Measurements from ENCODE around the gene LRRC10B. TPM values are rescaled to one million over a fixed set of nuclear protein-coding genes. Genes with fewer than 3 reads are reported as not detected.
A peak's percentile ranks its signal among the peaks of the same experiment; 100 is the strongest.

The LRRC10B gene
- total RNA-seq, 1 donor from 2014 or later: not detected

DNA sequence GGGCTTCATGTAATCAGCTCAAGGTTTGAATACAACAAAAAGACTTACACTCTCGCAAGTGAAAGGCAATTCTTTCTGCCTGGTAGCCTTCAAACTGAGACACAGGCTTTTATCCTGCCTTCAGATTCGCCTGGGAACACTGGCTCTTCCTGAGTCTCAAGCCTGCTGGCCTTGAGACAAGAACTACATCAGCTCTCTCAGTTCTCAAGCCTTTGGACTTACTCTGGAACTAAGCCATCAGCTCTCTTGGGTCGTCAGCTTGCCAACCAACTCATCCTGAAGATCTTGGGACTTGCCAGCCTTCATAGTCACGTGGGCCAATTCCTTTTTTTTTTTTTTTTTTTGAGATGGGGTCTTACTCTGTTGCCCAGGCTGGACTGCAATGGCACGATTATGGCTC, 35.7 kb upstream of the LRRC10B start:
- FAIRE-seq (no peak), DNase-seq (ENCODE audit: low read depth) (no peak)
- Histone ChIP-seq H3K36me3 (ENCODE audit: control insufficient read depth, insufficient read depth, low read length) (peaks cover 5% of the 10 kb centered on the region), H3K27me3 (ENCODE audit: control insufficient read depth, insufficient read depth, low read length) (no peaks in the 10 kb centered on the region), H3K4me3 (ENCODE audit: low read depth, low read length) (no peak overlapping the region)
- TF ChIP-seq, protein P1, sequence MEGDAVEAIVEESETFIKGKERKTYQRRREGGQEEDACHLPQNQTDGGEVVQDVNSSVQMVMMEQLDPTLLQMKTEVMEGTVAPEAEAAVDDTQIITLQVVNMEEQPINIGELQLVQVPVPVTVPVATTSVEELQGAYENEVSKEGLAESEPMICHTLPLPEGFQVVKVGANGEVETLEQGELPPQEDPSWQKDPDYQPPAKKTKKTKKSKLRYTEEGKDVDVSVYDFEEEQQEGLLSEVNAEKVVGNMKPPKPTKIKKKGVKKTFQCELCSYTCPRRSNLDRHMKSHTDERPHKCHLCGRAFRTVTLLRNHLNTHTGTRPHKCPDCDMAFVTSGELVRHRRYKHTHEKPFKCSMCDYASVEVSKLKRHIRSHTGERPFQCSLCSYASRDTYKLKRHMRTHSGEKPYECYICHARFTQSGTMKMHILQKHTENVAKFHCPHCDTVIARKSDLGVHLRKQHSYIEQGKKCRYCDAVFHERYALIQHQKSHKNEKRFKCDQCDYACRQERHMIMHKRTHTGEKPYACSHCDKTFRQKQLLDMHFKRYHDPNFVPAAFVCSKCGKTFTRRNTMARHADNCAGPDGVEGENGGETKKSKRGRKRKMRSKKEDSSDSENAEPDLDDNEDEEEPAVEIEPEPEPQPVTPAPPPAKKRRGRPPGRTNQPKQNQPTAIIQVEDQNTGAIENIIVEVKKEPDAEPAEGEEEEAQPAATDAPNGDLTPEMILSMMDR (IDR thresholded peaks at IDR 0.05; ENCODE audit: insufficient read depth, low read length, severe bottlenecking): no peak

DNA sequence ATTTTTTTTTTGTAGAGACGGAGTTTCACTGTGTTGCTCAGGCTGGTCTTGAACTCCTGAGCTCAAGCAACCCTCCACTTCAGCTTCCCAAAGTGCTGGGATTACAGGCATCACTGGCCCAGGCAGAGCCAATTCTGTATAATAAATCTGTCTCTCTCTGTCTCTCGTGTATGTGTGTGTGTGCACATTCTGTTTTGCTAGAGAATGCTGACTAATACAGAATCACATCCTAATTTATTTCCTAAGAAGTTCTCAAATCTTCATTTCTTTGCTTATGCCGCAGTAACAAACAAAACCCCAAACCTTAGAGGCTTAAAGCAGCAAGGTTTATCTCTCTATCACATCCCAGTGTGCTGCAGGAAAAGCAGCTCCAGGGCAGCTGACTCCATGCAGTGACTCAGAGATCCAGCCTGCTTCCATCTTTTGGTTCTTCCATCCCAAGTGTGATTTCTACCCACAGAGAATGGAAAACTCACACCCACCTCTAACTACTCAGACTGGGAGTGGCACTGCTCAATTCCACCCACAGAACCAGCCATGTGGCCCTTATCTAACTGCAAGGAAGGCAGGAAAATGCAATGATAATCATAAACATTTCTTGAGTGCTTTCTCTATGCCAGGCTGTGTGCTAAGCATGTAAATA, 35.1 kb upstream of the LRRC10B start:
- FAIRE-seq (no peak), DNase-seq (ENCODE audit: low read depth) (peak; percentile 78)
- TF ChIP-seq, protein P1 (IDR thresholded peaks at IDR 0.05; ENCODE audit: insufficient read depth, low read length, severe bottlenecking): no peak
- peaks cover 5% of the 10 kb centered on the region for H3K36me3 ChIP-seq (ENCODE audit: control insufficient read depth, insufficient read depth, low read length)
- H3K4me3 ChIP-seq (ENCODE audit: low read depth, low read length): no peak overlapping the region
- H3K27me3 ChIP-seq (ENCODE audit: control insufficient read depth, insufficient read depth, low read length): peaks cover 1% of the 10 kb centered on the region

DNA sequence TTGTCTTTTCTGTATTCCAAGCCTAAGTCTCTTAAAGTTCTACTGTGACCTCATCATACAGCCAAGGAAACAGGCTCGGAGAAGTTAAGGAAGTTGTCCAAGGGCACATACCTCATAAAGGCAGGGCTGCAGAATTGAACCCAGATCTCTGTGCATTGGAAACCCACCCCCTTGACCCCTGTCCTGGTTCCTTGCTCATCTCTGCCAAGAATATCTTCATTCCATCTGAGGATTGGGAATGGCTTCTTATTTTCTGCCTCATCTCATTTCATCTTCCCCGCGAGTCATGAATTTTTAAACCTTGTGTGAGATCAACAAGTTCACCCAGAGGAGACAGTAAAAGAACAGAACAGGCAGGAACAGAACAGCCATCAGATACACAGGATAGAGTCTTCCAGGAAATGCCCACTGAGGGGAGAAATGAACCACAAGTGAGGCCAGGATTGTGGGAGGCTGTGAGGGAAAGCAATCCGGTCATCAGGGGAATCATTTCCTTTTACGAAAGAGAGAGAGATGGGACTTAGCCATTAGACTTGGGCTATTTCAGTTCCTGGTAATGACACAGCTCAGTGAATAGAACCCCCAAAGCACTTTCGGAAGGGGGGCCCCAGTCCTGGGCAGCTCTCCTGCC, 34.4 kb upstream of the LRRC10B start:
- TF ChIP-seq, protein P1 (IDR thresholded peaks at IDR 0.05; ENCODE audit: insufficient read depth, low read length, severe bottlenecking): no peak
- peaks cover 5% of the 10 kb centered on the region for H3K36me3 ChIP-seq (ENCODE audit: control insufficient read depth, insufficient read depth, low read length)
- FAIRE-seq (peak; percentile 36), DNase-seq (ENCODE audit: low read depth) (no peak)
- no peak overlapping the region for H3K4me3 ChIP-seq (ENCODE audit: low read depth, low read length)
- peaks cover 1% of the 10 kb centered on the region for H3K27me3 ChIP-seq (ENCODE audit: control insufficient read depth, insufficient read depth, low read length)

DNA sequence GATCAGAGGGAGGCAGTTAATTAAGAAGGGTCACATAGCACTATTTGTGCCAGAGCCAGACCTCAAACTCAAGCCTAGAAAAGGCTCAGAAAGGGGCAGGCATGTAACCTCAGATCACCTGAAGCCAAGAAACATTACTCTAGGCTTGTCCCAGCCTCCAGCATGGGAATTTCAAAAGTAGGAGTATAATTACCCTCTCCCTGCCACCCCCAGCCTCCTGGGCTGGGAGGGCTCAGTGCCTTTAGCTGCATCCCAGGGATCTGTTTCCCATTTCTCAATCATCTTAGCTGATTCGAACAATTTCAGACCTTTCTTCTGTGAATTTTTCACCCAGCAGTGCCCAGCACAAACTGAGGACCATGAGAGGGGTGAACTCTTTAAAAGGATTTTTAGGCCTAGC, 33.1 kb upstream of the LRRC10B start:
- FAIRE-seq (no peak), DNase-seq (ENCODE audit: low read depth) (no peak)
- Histone ChIP-seq H3K36me3 (ENCODE audit: control insufficient read depth, insufficient read depth, low read length) (peaks cover 5% of the 10 kb centered on the region), H3K4me3 (ENCODE audit: low read depth, low read length) (no peak overlapping the region), H3K27me3 (ENCODE audit: control insufficient read depth, insufficient read depth, low read length) (peaks cover 1% of the 10 kb centered on the region)
- TF ChIP-seq, protein P1 (IDR thresholded peaks at IDR 0.05; ENCODE audit: insufficient read depth, low read length, severe bottlenecking): no peak

DNA sequence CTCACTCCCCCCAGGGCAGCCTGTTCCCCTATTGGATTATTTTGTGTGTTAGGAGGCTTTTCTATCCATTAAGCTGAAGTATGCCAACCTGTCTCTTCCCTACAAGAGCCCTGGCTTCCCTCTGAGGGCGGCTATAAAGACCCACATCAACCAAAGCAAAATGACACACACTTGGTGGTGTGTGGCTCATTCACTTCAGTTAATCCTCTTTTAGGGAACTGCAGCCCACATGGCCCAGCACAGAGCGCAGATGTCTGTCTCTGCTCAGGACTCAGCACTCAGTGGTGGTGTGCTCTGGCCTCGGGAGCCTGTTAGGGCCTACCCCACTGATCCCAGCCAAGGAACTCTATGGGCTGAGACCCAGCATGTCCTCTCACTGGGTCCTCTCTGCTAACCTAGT, 32.2 kb upstream of the LRRC10B start:
- FAIRE-seq (no peak), DNase-seq (ENCODE audit: low read depth) (no peak)
- H3K36me3 ChIP-seq (ENCODE audit: control insufficient read depth, insufficient read depth, low read length): peaks cover 2% of the 10 kb centered on the region
- no peak overlapping the region for H3K4me3 ChIP-seq (ENCODE audit: low read depth, low read length)
- H3K27me3 ChIP-seq (ENCODE audit: control insufficient read depth, insufficient read depth, low read length): peaks cover 1% of the 10 kb centered on the region
- TF ChIP-seq, protein P1 (IDR thresholded peaks at IDR 0.05; ENCODE audit: insufficient read depth, low read length, severe bottlenecking): no peak

All from bronchial epithelial cell (primary cell).